Measurements from ENCODE around the gene EFNB3.

Gene EFNB3

GRCh38 chr17:7703584-7704479 lies 1.2 kb upstream of the EFNB3 start:
- no peak for TF ChIP-seq CTCF (IDR thresholded peaks at IDR 0.05; ENCODE audit: insufficient read depth, low read length, missing control alignments)
- ChIA-PET CTCF (interaction anchor here (1.4 to 5.9 kb wide), 3 partner anchors 13 to 356 kb away, joined by 3 to 35 read pairs (median 25); partner anchors contain the start of genes DNAH2, TP53 and WRAP53), POLR2A (interaction anchor here (0.7 to 2.5 kb wide), 3 partner anchors 11 to 153 kb away, joined by 4 to 11 read pairs (median 6); partner anchors contain the start of genes NAA38 and TP53)
- H3K4me3 ChIP-seq (ENCODE audit: low read depth, low read length): peak overlapping the region; percentile 58
- DNase-seq (ENCODE audit: low read depth, low spot score): no peak

- CTCF ChIA-PET: interaction anchor here (1.3 to 5.9 kb wide), 4 partner anchors 11 to 285 kb away, joined by 3 to 35 read pairs (median 8); partner anchors contain the start of genes DNAH2, TP53 and WRAP53
These were observed 560 bp downstream of the EFNB3 start for GRCh38 chr17:7705269-7706255.

GRCh38 chr17:7706631-7707354 lies 1.8 kb downstream of the EFNB3 start:
- CTCF ChIA-PET: interaction anchor here (0.8 to 5.9 kb wide), 5 partner anchors 10 to 116 kb away, joined by 3 to 35 read pairs (median 3); partner anchors contain the start of genes DNAH2, TP53 and WRAP53
- POLR2A ChIA-PET: no interaction called here
- no peak for DNase-seq (ENCODE audit: low read depth, low spot score)
- no peak overlapping the region for H3K4me3 ChIP-seq (ENCODE audit: low read depth, low read length)
- TF ChIP-seq CTCF (IDR thresholded peaks at IDR 0.05; ENCODE audit: insufficient read depth, low read length, missing control alignments): no peak

More at GRCh38 chr17:7705269-7706255, 560 bp downstream of the EFNB3 start:
- peak overlapping the region; percentile 58 for H3K4me3 ChIP-seq (ENCODE audit: low read depth, low read length)
- no peak for TF ChIP-seq CTCF (IDR thresholded peaks at IDR 0.05; ENCODE audit: insufficient read depth, low read length, missing control alignments)
- POLR2A ChIA-PET: interaction anchor here (1.9 to 2.5 kb wide), 2 partner anchors 9 to 19 kb away, joined by 6 to 11 read pairs; partner anchors contain the start of gene TP53
- DNase-seq (ENCODE audit: low read depth, low spot score): no peak

- H3K4me3 ChIP-seq (ENCODE audit: low read depth, low read length): no peak overlapping the region
- TF ChIP-seq CTCF (IDR thresholded peaks at IDR 0.05; ENCODE audit: insufficient read depth, low read length, missing control alignments): no peak
- DNase-seq (ENCODE audit: low read depth, low spot score): no peak
- CTCF ChIA-PET: interaction anchor here (0.8 to 5.9 kb wide), 4 partner anchors 9 to 115 kb away, joined by 3 to 35 read pairs (median 8); partner anchors contain the start of genes DNAH2, TP53 and WRAP53
- POLR2A ChIA-PET: no interaction called here
These were observed 2.4 kb downstream of the EFNB3 start for GRCh38 chr17:7707446-7707845.

- CTCF ChIA-PET: interaction anchor here (2.3 to 5.9 kb wide), 2 partner anchors 8 to 20 kb away, joined by 13 to 35 read pairs; partner anchors contain the start of genes DNAH2, TP53 and WRAP53
- no peak overlapping the region for H3K4me3 ChIP-seq (ENCODE audit: low read depth, low read length)
- no peak for TF ChIP-seq CTCF (IDR thresholded peaks at IDR 0.05; ENCODE audit: insufficient read depth, low read length, missing control alignments)
- POLR2A ChIA-PET: no interaction called here
- DNase-seq (ENCODE audit: low read depth, low spot score): no peak
These were observed 3.1 kb downstream of the EFNB3 start for GRCh38 chr17:7707858-7708750.

Data from AG04449 (cell line).